ENCODE data around the gene ZRANB1.

DNA sequence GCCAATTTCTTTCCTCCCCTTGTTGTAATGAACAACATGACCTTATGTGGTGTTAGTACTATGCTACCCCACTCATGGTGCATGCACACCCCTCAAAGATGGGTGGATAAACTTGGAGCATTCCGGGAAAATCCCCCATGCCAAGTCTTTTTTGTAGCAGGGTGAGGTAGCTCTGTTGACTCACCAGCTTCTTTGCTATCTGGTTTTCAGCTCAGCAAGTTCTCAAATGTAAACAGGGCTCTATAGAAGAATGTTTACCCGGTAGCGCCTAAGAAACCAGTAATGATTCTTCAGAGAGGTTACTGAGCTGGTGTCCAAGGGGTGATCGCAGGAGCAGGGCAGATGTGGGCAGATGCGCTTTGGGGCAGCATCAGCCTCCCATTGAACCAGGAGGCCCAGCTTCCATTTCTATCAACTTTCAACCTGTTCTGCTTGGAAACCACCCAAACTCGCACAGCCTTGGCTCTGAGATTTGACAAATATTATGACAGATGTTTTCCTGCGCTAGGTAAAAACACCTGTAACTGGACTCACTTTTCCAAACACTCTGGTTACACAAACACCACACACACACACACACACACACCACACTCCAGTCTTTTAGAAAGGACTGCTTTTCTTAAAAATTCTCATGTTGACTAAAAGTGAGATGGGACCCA lies 87.8 kb downstream of the ZRANB1 start:
- TF ChIP-seq MEIS1 (CRISPR knock-in tag; IDR thresholded peaks at IDR 0.05; ENCODE audit: borderline replicate concordance) (no peak), SP1 (IDR thresholded peaks at IDR 0.05) (no peak), SP1 (CRISPR knock-in tag; IDR thresholded peaks at IDR 0.05) (no peak), ZBTB21 (CRISPR knock-in tag; IDR thresholded peaks at IDR 0.05) (no peak), BCL6 (CRISPR knock-in tag; IDR thresholded peaks at IDR 0.05) (no peak), EP300 (IDR thresholded peaks at IDR 0.05; ENCODE audit: low read depth in 2 of 2, low read length in 2 of 2) (no peak), EP300 (CRISPR knock-in tag; IDR thresholded peaks at IDR 0.05; ENCODE audit: borderline replicate concordance) (no peak), FOXA1 (IDR thresholded peaks at IDR 0.05) (no peak), FOXA1 (CRISPR knock-in tag; IDR thresholded peaks at IDR 0.05) (no peak), ZMAT3 (CRISPR knock-in tag; conservative IDR thresholded peaks at IDR 0.05) (no peak), FOXJ3 (CRISPR knock-in tag; IDR thresholded peaks at IDR 0.05; ENCODE audit: borderline replicate concordance) (no peak), NR2C2 (CRISPR knock-in tag; IDR thresholded peaks at IDR 0.05; ENCODE audit: borderline replicate concordance) (no peak)

Data from HepG2 (cell line).